Measurements from ENCODE around the gene U2AF2. TPM values are rescaled to one million over a fixed set of nuclear protein-coding genes. Genes with fewer than 3 reads are reported as not detected.

U2AF2 gene
- polyA plus RNA-seq, 12 donors = 80.0 to 151 (median 109) TPM; not detected in 1

- no peak for DNase-seq
These were observed 809 bp downstream of the U2AF2 start for GRCh38 chr19:55655648-55656040.

DNA sequence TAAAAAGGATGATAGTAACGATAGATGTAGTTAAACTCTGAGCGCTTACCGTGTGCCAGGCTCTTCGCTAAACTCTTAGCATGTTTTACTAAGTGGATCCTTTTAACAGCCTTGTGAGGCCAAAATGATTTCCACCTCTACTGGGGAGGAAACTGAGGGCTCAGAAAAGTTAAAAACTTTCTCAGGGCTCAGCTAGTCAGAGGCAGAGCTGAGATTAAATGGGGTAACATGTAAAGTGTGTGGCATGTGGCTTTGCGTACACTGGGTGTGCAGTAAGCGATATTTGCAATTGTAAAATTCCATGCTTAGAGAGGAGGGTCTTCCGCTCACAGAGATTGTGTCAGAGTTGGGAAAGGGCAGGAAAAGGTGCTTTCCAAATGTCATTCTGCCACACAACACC lies 1.7 kb downstream of the U2AF2 start:
- DNase-seq = no peak

DNA sequence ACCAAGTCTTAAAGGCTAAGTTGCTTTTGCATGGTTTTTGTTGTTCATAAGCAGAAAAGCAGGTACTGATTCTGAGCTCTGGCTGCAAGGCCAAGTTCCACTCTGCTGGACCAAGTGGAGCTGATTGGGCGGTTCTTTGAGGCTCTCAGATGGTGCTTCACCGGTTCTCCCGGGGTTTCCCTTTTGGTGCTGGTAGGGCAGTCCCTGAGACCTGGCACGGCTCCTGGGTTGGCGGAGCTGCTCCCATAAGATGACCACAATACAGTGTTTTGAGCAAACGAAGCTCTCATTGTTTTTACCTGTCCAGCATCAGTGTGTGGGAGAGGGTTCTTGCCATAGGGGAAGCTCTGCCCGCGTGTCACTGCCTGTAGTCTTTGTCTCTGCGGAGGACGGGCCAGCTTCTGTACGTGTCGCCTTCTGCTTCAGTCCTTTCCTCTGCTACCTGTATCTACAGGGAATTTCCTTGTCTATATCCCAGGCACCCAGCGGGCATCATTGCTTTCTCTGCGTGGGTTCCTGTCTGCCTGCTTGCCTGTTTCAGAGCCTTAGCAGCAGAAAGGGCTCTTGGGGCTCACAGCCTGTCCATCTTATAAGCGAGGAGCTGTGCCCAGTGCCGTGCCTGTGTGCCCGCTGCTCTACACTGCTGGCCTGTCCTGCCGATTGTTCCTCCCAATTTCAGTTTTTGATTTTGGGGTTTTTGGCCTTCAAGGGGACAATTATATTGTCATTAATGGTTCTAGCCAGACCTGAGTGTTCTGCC lies 2.3 kb downstream of the U2AF2 start:
- no peak for DNase-seq

DNA sequence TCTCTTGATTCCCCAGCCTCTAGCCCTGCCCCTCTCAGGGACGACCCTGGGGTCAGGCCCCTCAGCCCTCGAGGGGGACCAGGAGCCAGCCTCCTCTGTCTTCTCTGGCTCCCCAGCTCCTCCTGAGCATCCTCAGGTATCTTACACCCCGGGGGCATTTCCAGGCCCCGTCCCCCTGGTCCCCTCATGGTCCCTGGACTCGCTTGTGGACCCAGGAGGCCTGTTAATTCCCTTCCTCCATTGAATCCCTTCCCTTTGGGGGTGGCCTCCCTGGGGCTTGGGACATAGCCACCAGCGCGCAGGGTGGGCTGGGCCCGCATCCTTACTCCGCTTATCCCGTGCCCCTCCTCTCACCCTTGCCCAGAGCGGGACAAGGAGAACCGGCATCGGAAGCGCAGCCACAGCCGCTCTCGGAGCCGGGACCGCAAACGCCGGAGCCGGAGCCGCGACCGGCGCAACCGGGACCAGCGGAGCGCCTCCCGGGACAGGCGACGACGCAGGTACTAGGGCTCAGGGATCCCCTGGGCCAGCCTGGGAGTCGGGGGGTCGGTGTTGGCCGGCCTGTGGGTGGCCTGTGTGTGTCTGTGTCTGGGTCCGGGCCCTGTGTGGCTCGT lies 4.1 kb downstream of the U2AF2 start:
- DNase-seq = no peak

DNA sequence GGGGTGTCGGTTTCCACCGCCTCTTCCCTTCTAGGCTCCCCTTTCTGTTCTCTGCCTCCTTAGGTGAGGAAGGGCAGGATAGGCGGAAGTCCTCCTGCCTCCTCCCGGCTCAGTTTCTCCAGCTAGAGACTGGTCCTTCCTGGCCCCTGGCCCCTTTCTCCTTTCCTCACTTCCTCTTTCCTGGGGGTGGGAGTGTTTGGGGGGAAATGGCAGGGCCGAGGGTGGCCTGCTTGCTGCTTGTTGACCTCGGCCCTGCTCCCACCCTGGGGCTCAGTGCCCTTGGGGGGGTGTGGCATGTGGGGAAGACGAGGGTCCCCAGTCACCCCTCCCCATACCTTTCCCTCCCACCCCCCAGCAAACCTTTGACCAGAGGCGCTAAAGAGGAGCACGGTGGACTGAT lies 5.0 kb downstream of the U2AF2 start:
- no peak for DNase-seq

GRCh38 chr19:55660404-55660803 lies 5.6 kb downstream of the U2AF2 start:
- DNase-seq = no peak

DNA sequence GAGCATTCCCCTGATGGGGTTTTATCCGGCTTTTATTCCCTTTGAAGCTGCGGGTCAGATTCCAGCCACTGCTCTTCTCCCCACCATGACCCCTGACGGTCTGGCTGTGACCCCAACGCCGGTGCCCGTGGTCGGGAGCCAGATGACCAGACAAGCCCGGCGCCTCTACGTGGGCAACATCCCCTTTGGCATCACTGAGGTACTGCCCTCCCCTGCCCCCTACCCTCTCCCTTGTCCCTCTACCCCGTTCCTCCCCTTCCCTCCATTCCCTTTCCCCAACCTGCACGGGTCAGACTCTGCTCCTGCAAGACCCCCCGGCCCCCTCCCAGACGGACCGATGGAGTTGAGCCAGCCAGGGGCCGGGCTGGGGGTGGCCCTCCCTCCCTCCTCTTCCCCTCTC lies 6.2 kb downstream of the U2AF2 start:
- no peak for DNase-seq

DNA sequence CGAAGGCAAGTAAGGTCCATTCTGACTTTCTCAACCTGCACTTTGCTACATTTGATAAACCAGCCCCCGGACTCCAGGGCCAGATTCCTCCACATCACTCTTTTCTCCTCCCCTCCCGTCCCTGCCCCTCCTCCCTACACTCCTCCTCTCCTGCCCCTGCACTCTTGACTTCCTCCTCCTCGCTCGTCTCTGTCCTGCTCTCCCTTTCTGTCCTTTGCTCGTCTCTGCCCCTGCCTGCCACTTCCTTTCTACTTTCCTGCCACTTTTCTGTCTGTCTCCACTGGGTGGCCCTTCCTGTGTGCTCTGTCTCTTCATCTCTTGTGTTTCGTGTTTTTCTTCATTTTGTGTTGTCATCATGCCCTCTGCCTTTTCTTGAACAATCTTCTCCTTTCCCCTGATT lies 7.0 kb downstream of the U2AF2 start:
- DNase-seq = no peak

DNA sequence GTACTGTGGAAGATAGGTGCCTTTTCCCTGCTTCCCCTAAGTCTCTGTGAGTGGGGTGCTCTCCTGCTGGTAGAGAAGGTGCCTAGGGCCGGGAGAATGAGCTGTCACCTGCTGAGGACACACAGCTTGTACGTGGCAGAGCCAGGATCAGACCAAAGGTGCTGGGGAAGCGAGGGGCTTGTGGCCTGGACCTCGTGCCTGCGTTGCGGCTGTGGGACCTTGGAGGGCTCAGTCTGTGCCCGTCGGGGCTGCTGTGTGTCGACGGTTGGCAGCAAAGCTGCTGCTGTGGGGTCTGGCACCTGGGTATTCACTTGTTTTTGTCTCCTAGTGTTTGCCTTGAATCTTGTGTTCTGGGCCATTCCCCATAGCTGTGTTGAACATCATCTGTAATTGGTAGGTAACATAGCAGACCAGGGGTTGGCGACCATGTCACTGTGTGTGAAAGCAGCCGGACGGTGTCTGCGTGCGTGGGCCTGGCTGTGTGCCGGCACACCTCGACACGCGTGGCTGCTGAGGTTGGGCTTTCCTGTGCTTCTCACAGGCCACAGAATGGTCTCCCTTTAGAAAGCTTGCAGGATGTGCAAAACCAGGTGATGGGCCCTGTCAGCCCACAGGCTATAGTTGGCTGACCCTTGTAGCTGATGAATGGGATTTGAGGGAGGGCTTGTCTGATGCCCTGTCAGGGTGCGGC lies 9.2 kb downstream of the U2AF2 start:
- DNase-seq = no peak

DNA sequence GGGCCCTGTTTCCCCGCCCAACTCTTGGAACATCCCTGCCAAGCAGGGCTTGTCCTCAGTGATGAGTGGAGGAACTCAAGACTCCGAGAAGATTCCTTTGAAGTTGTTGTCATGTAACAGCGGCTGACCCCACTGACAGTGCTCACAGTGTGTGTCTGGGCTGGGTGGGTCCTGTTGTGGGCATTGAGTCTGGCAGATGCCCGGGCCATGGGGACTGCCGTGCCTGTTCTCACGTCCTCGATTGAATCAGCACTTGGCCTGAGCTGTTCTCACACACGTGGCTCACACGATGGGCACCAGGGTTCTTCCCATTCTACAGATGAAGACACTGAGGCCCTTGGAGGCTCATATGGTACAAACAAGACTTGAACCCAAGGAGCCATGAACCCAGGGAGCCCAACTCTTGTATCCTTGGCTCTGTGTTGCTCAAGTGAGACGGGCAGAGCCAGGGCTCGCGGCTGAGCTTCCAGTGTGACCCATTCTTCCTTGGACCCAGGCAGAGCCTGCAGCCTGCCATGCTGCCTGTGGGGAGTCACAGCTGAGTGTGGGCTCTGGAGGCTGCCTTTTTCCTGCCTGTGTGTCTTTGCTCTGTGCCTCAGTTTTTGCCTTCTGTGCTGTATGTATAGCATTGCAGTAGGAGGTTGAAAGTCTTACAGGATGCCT lies 11.6 kb downstream of the U2AF2 start:
- no peak for DNase-seq

DNA sequence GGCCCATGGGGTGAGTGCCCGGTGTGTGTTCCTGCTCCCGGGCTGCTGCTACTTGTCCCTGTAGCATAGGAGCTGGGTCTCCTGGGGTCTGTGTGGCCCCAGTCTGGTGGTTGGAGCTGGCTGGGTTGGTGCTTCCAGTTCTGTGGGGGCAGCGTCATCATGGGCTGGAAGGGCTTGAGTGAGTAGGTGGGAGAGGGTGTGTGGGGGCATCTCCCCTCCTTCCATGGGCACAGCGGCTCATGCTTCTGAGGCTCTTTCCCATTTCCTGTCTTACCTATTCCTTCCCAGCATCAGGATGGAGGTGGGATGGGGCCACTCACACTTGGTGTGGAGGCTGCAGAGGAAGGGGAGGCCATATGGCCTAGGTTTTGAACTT lies 12.2 kb downstream of the U2AF2 start:
- DNase-seq = no peak

DNA sequence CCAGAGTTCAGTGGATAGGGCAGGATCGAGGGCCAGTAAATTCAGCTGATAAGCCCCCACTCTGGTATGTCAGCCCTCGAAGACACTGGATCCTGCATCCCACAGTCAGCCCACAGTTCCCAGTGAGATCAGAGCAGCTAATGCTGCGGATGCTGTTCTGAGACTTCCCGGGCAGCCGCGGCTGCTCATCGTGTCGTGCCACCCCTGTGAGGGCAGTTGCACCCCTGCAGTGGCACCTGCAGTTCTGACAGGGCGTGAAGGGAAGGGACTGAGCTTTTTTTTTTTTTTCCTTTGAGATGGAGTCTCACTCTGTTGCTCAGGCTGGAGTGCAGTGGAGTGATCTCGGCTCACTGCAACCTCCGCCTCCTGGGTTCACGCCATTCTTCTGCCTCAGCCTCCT lies 12.7 kb downstream of the U2AF2 start:
- no peak for DNase-seq

- DNase-seq = no peak
These were observed 13.1 kb downstream of the U2AF2 start for GRCh38 chr19:55667958-55668357.

- DNase-seq = no peak
These were observed 13.9 kb downstream of the U2AF2 start for GRCh38 chr19:55668603-55669348.

- DNase-seq = no peak
These were observed 14.8 kb downstream of the U2AF2 start for GRCh38 chr19:55669418-55670279.

DNA sequence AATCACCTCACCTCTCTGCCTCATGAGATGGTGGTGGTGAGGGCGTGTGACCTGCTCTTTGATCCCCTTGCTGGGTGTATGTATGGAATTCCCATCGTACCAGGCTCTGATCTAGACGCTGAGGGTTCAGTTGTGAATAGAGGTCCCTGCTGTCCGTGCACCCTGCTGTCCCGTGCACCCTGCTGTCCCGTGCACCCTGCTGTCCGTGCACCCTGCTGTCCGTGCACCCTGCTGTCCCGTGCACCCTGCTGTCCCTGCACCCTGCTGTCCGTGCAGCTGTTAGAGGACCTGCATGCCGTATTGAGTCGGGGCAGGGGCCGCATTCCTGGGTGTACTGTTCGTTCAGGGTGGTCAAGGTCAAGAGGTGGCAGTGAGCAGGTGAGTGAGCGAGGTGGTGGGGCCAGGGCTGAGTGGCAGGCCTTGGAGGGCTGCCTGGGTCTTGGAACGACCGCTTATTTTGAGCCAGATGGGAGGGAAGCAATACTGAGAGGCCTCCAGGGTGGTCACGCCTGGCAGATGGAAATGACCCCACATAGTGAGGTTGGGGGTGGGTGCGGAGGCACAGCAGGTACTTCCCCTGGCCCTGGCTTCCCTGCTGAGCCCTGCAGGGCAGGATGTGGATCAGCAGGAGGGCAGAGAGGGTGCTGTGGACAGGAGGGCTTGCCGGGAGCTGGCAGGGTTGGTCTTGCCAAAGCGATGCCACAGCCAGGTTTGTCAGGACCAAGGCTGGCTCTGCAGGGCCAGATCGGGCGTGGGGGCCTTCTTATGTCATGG lies 15.6 kb downstream of the U2AF2 start:
- DNase-seq = no peak

GRCh38 chr19:55671054-55671378 lies 16.2 kb downstream of the U2AF2 start:
- DNase-seq = no peak

DNA sequence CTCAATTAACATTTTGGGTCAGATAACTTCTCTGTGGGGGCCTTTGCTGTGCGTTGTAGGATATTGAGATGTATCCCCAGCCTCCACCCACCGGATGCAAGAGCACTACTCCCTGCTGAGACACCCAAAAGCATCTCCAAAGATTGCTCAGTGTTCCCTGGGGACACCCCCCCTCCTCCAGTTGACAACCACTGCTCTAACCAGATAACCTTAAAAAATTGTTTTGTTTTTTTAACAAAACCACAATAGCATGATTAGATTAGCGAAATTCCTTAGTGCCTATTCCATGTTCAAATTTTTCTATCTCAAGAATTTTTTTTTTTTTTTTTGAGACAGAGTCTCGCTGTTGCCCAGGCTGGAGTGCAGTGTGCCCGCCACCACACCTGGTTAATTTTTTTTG lies 17.6 kb downstream of the U2AF2 start:
- DNase-seq = no peak

DNA sequence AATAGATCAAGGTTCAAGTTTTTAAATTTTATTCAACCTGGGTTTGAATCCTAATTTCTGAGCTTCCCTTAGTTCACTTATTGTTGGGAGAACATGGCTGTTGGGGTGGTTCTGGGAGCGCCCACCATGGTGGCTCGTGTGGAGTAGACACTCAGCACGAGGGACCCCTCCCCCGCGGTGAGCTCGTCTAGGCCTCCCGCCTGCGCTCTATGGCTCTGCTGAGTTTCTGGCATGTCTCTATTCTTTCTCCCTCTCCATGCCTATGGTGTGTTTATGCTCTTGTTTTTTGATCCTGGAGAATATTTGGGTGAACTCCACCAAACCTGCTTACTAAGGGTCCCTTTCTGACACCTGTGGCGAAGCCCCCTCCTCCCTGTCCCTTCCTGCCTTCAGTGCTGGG lies 18.6 kb downstream of the U2AF2 start:
- no peak for DNase-seq

GRCh38 chr19:55673889-55674288 lies 19.1 kb downstream of the U2AF2 start:
- DNase-seq = no peak
